ENCODE data around the gene RPL36AL.
"Not testable (repeated sequence)": the region's sequence is repeated elsewhere in the genome, so short reads cannot be mapped to it uniquely, and the experiment has no call there.

RPL36AL gene

DNA sequence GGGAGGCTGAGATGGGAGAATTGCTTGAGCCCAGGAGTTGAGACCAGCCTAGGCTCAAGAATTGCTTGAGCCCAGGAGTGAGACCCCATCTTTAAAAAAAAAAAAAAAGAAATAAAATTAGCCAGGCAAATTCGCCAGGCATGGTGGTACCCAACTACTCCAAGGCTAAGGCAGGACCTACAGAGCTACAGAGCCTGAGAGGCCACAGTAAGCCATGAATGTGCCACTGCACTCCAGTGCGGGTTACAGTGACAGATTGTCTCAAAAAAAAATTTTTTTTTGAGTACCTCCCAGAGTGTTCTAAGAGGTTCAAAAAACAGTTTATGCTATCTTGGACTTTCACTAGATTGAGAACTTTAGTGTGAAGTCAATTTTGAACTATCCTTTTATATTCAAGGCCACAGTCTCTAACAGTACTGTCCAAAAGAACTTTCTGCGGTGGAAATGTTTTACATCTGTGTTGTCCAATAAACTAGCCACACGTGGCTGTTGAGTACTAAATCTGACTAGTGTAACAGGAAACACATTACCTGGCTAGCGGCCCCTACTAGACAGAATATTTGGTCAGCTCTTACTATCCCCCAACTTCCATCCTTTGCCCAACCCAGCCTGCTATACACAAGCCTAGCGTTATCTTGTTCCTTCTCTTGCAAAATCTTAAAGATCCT, 2.4 kb downstream of the RPL36AL start:
- DNase-seq = no peak

DNA sequence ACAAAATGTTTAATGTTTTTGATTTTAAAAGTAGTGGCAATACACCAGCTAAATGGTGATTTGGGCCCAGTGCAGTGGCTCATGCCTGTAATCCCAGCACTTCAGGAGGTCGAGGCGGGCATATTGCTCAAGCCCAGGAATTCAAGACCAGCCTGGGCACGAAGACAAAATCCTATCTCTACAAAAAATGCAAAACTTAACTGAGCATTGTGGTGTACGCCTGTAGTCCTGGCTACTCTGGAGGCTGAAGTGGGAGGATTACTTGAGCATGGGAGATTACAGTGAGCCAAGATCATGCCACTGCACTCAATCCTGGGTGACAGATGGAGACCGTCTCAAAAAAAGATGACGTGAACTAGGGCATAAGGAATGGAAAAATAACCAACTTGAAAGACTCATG, 4.7 kb downstream of the RPL36AL start:
- DNase-seq = no peak

DNA sequence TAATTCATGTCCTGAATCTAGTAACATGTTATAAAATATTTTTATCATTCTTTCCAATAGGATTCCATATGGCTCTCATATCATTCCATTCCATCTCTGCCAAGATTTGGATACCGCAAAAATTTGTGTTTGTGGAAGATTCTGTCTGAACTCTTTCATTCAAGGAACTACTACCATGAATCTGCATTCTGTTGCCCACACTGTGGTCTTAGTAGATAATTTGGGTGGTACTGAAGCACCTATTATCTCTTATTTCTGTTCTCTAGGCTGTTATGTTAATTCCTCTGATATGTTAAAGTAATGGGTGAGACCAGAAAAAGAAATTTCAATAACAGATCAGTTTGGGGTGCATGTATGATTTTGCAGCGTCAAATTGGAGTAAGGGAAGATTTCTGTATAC, 6.2 kb downstream of the RPL36AL start:
- no peak for DNase-seq

DNA sequence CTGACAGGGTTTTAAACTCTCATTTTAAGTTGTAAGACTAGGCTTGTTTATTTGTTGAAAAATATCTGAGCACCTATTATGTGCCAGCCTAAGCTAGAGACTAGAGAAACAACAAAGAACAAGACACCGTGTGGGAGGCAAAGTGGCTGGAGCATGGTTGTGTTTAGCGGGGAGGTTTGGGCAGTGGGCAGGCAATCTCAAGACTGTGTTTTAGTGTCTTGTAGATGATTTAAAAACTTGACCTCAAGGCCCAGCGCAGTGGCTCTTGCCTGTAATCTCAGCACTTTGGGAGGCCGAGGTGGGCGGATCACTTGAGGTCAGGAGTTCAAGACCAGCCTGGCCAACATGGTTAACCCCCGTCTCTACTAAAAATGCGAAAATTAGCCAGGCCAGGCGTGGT, 7.8 kb downstream of the RPL36AL start:
- no peak for DNase-seq

DNA sequence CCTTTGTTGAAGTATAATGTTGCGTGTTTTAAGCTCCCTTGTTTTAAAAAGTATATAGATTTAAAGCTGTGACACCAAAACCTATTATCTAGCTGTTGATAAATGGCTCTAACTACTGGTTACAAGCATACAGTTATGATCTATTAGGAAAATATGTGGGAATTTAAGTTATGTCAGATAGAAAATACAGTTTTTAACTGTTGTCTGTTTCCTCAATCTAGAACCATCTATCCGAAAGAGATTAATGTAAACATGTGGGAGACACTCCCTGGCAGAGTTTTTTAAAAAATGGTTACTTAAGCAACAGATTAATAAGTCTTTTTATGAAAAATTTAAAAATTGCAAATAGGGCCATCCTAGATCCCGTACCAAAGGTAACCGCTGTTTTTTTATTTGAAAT, 8.2 kb downstream of the RPL36AL start:
- DNase-seq = no peak

DNA sequence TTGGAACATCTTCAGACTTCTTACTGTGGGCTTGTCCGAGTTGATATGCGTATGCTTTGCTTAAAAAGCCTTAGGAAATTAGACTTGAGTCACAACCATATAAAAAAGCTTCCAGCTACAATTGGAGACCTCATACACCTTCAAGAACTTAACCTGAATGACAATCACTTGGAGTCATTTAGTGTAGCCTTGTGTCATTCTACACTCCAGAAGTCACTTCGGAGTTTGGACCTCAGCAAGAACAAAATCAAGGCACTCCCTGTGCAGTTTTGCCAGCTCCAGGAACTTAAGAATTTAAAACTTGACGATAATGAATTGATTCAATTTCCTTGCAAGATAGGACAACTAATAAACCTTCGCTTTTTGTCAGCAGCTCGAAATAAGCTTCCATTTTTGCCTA, 12.8 kb downstream of the RPL36AL start:
- DNase-seq = no peak

DNA sequence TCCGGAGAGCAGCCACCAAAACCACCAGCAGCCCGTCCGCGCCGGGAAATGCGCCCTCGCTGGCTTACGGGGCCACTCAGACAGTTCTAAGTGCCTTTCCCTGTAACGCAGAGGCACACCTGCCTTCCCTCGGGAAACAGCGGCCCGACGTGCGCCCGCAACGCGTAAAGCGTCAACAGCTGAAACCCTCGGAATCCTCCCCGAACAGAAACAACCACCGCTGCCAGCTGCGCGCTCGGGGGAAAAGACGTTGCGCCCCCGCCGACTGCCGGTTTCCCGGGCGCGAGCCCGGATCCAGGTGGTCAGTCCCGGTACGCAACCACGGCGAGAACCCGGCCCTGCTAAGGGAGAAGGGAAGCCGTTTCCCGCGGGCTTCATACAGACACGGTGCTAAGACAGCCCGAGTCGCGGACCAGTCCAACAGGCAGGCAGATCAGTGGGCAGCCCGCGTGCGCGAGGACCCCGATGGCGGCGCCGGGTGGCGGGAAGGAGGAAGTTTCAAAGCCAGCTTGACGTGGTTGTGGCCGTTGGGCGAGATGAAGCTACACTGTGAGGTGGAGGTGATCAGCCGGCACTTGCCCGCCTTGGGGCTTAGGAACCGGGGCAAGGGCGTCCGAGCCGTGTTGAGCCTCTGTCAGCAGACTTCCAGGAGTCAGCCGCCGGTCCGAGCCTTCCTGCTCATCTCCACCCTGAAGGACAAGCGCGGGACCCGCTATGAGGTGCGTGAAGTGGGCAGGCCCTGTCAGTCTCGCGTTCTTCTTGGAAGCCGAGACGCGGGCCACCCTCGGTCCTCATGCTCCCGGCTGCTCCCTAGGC, 21.7 kb downstream of the RPL36AL start, which contains the start of gene LRR1:
Gene LRR1, plus strand, starts transcription at position 456 of the 816 bp plus-strand sequence. Its CDS starts 81 bp downstream, at position 537.
- peak; percentile 89 for DNase-seq

DNA sequence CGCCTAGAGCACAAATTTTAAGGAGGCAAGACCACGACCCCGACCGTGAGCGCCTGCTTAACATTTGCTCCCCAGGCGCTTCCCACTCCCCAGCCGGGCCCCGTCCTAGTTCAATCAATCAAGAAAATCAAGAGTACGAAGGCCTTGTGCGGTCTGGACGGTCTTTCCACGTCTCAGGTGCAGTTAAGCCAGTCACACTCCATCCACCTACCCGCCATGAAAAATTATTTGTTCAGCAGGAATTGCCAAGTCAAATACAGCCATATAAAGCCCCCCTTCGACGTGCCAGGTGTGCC, 22.3 kb downstream of the RPL36AL start:
- DNase-seq = no peak

DNA sequence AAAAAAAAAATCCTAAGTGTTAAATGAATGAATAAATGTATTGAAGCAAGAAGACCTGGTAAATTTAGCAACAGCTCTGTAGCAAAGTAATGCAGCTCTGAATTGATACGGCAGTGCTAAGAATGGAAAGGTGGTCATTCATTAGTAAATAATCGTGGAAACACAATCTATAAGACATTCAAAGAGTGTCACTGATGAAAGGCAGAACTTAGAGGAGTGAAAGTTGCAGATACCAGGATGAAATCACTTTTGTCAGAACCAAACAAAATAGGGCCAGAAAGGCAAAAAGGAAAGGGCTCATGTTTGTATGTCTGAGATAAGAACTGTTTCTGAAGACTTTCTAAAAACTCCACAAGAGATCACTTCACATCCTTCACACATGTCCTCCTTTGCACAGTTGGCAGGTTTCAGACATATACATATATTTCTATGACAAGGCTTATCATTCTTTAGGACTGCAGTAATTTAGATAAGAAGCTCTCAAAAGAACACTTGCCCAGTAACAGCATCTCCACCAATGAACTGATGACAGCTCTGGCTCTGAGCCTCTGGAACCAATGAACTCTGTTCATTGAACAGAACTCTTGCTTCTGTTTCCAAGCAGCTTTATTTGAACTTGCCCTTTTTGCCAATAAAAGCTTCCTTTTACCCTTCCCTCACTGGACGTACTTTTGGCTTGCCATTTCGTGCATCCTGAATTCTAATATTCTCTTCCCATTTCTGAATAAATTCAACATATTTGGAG, 25.9 kb downstream of the RPL36AL start:
- DNase-seq = no peak

DNA sequence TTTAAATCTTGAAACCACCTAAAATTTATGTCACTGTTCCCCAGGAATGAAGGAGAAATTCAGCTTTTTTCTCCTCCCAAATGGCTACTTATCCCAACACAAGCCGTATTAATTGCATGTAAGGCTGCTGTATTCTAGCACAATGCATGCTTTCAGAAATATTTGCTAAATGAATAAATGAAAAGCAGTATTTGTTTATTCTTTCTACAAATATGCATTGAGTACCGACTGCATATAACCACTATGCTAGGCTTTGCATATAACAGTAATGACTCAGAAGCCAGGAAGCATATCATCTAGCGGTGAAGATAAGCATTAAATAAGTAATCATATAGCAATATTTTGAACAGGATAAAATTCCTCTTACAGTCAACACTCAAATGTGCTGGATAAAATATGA, 27.4 kb downstream of the RPL36AL start:
- no peak for DNase-seq

DNA sequence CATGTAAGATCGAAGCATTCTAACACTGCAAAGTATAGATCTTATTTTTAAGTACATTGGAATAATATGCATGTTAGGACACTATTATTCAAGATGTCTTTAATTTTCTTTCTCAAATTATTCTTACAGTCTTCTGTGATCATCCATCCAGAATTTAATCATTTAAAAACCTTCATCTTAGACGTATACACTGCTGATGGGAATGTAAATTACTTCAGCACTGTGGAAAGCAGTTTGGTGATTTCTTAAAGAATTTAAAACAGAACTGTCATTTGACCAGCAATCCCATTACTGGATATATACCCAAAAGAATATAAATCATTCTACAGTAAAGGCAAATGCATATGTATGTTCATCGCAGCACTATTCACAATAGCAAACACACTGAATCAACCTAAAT, 31.0 kb downstream of the RPL36AL start:
- no peak for DNase-seq

DNA sequence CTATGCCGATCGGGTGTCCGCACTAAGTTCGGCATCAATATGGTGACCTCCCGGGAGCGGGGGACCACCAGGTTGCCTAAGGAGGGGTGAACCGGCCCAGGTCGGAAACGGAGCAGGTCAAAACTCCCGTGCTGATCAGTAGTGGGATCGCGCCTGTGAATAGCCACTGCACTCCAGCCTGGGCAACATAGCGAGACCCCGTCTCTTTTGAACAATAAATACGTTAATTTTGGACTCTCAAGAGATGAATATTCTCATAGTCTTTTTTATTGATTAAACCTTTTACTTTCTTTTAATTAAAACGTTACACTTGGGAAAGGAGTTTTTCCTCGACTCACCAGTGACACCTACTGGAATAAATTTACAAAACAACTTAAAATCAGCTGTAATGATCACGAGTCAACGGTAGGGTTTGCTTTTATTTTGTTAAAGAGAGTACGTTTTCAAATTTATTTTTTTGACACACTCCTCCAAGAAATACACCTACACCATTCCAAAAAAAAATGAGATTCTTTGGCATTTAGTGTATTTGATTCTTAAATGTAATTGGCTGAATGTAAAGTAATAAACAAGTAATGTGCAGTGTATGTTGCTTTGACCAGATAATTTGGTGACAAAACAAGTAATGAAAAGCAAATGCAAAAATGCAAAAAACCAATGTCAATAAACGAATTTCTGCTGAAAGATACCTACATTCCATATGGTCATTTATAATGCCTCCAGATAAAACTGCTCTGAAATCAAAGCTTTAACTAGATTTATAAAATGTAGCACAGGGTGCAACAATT, 33.6 kb downstream of the RPL36AL start:
- DNase-seq = peak; percentile 69

DNA sequence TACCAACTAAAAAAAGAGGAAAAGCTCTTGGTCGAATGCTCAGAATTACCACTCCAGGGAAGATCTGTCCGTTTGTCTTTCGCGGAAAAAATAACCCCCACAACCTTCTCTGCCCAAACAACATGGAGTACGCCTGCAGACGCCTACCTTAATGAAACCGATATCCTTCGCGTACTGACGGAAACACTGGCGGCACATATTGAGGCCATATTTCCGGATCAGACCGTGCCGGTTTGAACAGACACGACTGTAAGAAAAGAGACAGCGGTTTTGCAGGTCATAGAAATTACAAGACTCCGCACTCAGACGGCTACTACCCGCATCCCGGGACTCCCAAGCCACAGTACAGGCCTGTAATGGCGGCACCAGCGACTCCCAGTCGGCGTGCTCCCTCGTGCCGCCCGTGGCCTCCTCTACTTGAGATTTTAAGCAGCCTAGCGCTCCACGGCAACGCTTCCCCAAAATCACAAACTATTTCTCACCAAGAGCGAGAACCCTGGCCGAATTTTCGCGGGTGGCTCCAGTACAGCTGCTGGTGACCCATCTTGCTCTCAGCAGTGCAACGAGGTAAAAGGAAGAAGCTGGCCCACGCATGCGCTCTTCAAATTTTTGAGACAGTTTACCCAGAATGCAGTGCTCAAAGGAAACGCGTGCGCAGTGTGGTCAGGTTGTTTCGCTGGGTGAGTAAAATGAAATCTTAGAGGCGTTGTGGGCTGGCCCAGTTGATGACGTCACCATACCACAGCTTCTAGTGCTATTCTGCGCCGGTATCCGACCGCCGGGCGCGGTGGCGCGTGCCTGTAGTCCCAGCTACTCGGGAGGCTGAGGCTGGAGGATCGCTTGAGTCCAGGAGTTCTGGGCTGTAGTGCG, 34.4 kb downstream of the RPL36AL start, which contains the start of gene RPS29:
Gene RPS29, minus strand, starts transcription at position 578 of the 870 bp plus-strand sequence. Its CDS starts 34 bp downstream, at position 544.
- peak; percentile 99 for DNase-seq

DNA sequence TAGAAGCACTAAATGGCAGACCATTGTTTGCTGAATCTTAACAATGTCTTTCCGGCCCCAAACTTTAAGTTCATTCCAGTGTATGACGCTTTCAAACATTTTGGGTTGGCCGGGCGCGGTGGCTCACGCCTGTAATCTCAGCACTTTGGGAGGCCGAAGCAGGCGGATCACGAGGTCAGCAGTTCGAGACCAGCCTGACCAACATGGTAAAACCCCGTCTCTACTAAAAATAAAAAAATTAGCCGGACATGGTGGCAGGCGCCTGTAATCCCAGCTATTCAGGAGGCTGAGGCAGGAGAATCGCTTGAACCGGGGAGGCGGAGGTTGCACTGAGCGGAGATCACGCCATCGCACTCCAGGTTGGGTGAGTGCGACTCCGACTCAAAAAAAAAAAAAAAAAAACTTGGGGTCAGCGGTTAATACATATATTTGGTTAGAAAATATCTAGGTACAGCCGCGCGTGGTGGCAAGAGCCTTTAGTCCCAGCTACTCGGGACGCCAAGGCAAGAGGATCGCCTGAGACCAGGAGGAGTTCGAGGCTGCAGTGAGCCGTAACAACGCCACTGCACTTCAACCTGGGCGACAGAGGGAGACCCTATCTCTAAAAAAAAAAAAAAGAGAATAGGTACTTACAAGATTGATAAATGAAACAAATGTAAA, 35.3 kb downstream of the RPL36AL start:
- not testable (repeated sequence) for DNase-seq

DNA sequence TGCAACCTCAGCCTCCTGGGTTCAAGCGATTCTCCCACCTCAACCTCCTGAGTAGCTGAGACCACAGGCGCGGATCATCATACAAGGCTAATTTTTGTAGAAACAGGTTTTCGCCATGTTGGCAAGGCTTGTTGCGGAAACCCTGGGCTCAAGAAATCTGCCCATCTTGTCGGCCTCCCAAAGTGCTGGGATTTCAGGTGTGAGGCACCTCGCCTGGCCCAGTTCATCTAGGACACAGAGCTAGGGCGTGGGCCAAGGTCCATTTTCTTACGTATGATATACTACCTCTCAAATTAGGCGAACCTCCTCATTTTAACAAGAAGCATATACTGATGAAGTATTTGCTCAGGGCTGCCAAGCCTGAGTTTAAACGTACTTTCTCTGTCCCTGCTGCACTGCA, 36.4 kb downstream of the RPL36AL start:
- no peak for DNase-seq

DNA sequence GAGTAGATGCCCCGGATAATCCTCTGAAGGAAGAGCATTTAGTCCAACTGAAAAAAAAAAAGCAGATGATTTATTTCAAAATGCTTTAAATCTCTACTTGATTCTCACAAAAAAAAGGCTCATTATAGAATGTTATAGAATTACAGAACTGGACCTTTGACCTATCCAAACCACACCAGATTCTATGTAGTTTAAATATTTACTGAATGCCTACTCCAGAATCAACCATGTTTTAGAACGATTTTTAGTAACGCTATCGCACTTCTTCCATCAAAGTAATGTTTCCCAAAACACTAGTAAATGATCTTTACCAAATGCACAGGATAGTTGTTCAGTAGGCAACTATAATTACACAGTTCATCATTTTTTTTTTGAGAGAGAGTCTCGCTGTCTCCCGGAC, 36.8 kb downstream of the RPL36AL start:
- DNase-seq = no peak

DNA sequence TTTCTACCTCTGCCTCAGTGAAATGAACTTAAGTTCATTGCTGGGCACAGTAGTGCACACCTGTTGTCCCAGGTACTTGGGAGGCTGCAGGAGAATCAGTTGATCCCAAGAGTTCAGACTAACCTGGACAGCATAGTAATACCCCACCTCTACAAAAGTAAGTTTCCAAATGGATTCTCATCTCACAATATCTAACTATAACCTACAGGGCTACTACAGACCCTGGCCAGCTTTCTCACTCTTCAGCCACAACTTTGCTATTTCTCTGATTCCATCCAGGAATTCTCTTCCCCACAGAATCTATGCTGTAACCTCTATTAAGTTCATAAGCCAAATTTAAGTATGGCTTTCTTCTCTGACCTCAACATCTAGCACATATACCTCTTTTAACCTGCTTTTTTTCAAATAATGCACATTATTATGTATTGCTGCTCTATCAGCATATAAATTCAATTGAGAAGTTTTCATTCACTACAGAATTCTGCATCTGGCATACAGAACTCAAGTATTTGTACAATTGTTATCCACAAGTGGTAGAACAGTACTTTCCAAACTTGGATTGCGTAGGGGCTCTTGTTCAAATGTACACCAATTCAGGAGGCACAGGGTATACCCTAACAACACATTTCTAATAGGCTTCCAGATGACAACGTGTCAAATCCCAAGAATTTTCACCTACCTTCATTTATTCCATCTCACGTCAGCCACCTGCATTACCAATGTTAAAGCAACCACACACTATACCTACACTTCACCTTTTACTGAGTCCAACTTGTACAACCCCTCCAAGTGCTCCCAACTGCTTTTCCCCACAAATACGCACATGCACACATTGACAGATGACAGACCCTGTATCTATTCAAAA, 38.1 kb downstream of the RPL36AL start:
- DNase-seq = no peak

DNA sequence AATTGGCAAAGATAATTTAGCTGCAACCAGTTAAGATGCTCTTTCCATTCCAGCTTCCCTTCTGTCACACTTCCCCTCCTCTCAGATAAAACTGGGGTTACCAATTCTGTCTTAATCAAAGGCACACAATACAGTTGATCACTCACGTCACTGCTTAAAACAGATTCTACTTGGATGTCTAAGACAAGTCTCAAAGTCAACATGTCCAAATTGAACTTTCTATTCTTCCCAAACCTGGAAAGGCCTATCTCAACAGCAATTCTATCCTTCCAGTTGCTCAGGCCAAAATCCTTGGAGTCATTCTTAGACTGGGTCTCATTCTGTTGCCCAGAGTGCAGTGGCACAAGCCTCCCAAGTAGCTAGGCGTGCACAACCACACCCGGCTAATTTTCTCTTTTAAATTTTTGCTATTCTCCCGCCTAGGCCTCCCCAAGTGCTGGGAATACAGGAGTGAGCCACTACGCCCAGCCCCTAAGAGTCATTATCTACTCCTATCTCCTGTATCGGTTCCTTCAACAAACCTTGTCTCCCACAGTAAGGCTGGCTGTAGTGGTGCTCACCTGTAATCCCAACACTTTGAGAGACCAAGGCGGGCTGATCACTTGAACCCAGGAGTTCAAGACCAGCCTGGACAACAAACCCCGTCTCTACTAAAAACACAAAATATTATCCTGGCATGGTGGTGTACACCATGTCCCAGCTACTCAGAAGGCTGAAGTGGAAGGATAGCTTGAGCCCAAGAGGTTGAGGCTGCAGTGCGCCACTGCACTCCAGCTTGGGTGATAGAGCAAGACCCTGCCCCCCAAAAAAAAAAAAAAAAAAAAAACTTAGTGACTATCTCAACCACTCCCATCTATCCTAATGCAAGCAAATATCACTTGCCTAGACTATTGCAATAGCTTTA, 39.0 kb downstream of the RPL36AL start:
- DNase-seq = no peak

DNA sequence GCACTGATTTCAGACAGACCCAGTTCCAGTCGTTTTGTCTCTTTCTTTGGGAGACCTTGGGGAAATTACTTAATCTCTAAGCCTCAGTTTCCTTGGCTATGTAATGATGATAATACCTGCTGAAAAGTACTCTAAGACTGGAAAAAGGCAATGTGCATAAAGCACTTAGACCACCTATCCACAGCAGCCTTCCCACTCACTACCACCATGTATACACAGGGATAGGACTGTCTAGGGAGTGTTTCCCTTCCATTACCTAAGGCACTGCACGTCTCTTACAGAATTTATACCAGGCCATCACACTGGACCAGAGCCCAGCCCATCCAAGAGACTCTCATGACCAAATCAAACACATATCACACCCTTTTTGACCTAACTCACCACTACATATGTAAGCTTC, 40.6 kb downstream of the RPL36AL start:
- no peak for DNase-seq

Measured in NCI-H2227 treated with DMSO at 0.1 percent for 48 hours (cell line).